HepG2 (cell line): ENCODE results near the gene CGREF1. TPM values are rescaled to one million over a fixed set of nuclear protein-coding genes. Genes with fewer than 3 reads are reported as not detected.

ENCODE experiments used
- CBX5 ChIP-seq: sonication (generic); formaldehyde crosslinking; IDR thresholded peaks from 2 replicates; pipeline ENCODE4 v1.4.0; 2020; ENCODE audit warnings: missing genetic modification reagents, borderline replicate concordance
- ESRRA ChIP-seq: sonication (generic); formaldehyde crosslinking; IDR thresholded peaks from 2 replicates; pipeline ENCODE4 v1.5.1; 2020; ENCODE audit warnings: mild to moderate bottlenecking, low read depth, missing genetic modification reagents
- FOXA3 ChIP-seq: IDR thresholded peaks from 2 replicates; pipeline ENCODE4 v1.6.1; 2016; ENCODE audit warnings: missing genetic modification reagents, missing compliant biosample characterization
- HDAC2 ChIP-seq: sonication (generic); formaldehyde crosslinking; IDR thresholded peaks from 2 replicates; pipeline ENCODE4 v1.4.0; 2020; ENCODE audit warnings: missing genetic modification reagents
- HNF4A ChIP-seq: sonication (generic); formaldehyde crosslinking; IDR thresholded peaks from 2 replicates; pipeline ENCODE4 v1.4.0; 2020; ENCODE audit warnings: missing genetic modification reagents
- HNRNPH1 ChIP-seq: fragments of 200-400 bp; formaldehyde crosslinking; optimal IDR thresholded peaks from 2 replicates; pipeline ENCODE3; 2017; ENCODE audit warnings: mild to moderate bottlenecking, low read depth, low read length
- SOX13 ChIP-seq, 3 experiments: fragments of 450-650 bp in 1 of 3; sonication (generic) in 1 of 3; formaldehyde crosslinking in 1 of 3; IDR thresholded peaks in 2 of 3; conservative IDR thresholded peaks in 1 of 3; 2 replicates each; pipeline versions ENCODE4 v1.5.0 to v1.6.1; 2016 to 2020; ENCODE audit warnings: antibody characterized with exemption in 1 of 3, mild to moderate bottlenecking in 1 of 3, missing compliant biosample characterization in 1 of 3, missing genetic modification reagents in 1 of 3, moderate library complexity in 1 of 3
- SP5 ChIP-seq: IDR thresholded peaks from 2 replicates; pipeline ENCODE4 v1.6.1; 2016; ENCODE audit warnings: low read depth, borderline replicate concordance
- ZFY ChIP-seq: sonication (generic); formaldehyde crosslinking; IDR thresholded peaks from 2 replicates; pipeline ENCODE4 v1.4.0; 2020; ENCODE audit warnings: missing genetic modification reagents
- ZNF451 ChIP-seq: sonication (generic); formaldehyde crosslinking; IDR thresholded peaks from 2 replicates; pipeline ENCODE4 v1.5.0; 2020; ENCODE audit warnings: mild to moderate bottlenecking, missing genetic modification reagents
- ZNF460 ChIP-seq: sonication (generic); formaldehyde crosslinking; IDR thresholded peaks from 2 replicates; pipeline ENCODE4 v1.5.1; 2020; ENCODE audit warnings: missing genetic modification reagents, mild to moderate bottlenecking, borderline replicate concordance
- ZNF496 ChIP-seq: sonication (generic); formaldehyde crosslinking; IDR thresholded peaks from 2 replicates; pipeline ENCODE4 v1.8.1; 2023; ENCODE audit warnings: mild to moderate bottlenecking, moderate library complexity, missing genetic modification reagents; ENCODE audit not compliant: insufficient replicate concordance
- ZNF598 ChIP-seq: sonication (generic); formaldehyde crosslinking; IDR thresholded peaks from 2 replicates; pipeline ENCODE4 v1.5.1; 2020; ENCODE audit warnings: mild to moderate bottlenecking, missing genetic modification reagents, borderline replicate concordance
- ZNF614 ChIP-seq: IDR thresholded peaks from 2 replicates; pipeline ENCODE4 v1.6.1; 2018; ENCODE audit warnings: missing biosample characterization, missing genetic modification reagents, inconsistent platforms, borderline replicate concordance
- ZNF629 ChIP-seq: sonication (generic); formaldehyde crosslinking; conservative IDR thresholded peaks from 2 replicates; pipeline ENCODE4 v1.5.0; 2020; ENCODE audit warnings: missing genetic modification reagents
- ZNF687 ChIP-seq: sonication (generic); formaldehyde crosslinking; IDR thresholded peaks from 2 replicates; pipeline ENCODE4 v1.5.1; 2020; ENCODE audit warnings: mild to moderate bottlenecking, missing genetic modification reagents, moderate library complexity
- ZNF788 ChIP-seq: sonication (generic); formaldehyde crosslinking; IDR thresholded peaks from 2 replicates; pipeline ENCODE4 v1.5.0; 2020; ENCODE audit warnings: mild to moderate bottlenecking, missing genetic modification reagents, borderline replicate concordance
- polyA plus RNA-seq, 8 experiments: library from polyadenylated mRNA; depleted of rRNA in 3 of 8; stranded (reverse) in 7 of 8; unstranded in 1 of 8; fragments of >200 nt; fragmentation: Illumina TruSeq in 4 of 8; extraction: Trizol in 4 of 8; gene quantifications; 2 replicates each; pipeline versions ENCODE4 v1.2.1 to v1.2.3, GENCODE V29; 2011 to 2016; ENCODE audit warnings: low read depth in 4 of 8, missing spikeins in 1 of 8, mixed read lengths in 1 of 8; ENCODE audit not compliant: insufficient read depth in 1 of 8
- total RNA-seq, 5 experiments: library from RNA; depleted of rRNA; stranded (reverse); fragments of >200 nt; fragmentation: Illumina TruSeq; extraction: Trizol; gene quantifications; 2 replicates each; pipeline ENCODE4 v1.2.3, GENCODE V29; 2016; ENCODE audit warnings: low read depth in 1 of 5
- TF ChIP-seq, protein P1 (sequence below): sonication (generic); formaldehyde crosslinking; IDR thresholded peaks from 2 replicates; pipeline ENCODE4 v1.4.0; 2020; ENCODE audit warnings: missing genetic modification reagents
- TF ChIP-seq, protein P2 (sequence below): sonication (generic); formaldehyde crosslinking; IDR thresholded peaks from 2 replicates; pipeline ENCODE4 v1.5.1; 2020; ENCODE audit warnings: missing genetic modification reagents, mild to moderate bottlenecking, borderline replicate concordance

Gene CGREF1
- total and polyA plus RNA-seq, 2 of the 13 experiments (the other 11 are each of a cell fraction or from before 2014, with no cell fraction given): 13.9 to 23.4 TPM

- TF ChIP-seq, protein P1, sequence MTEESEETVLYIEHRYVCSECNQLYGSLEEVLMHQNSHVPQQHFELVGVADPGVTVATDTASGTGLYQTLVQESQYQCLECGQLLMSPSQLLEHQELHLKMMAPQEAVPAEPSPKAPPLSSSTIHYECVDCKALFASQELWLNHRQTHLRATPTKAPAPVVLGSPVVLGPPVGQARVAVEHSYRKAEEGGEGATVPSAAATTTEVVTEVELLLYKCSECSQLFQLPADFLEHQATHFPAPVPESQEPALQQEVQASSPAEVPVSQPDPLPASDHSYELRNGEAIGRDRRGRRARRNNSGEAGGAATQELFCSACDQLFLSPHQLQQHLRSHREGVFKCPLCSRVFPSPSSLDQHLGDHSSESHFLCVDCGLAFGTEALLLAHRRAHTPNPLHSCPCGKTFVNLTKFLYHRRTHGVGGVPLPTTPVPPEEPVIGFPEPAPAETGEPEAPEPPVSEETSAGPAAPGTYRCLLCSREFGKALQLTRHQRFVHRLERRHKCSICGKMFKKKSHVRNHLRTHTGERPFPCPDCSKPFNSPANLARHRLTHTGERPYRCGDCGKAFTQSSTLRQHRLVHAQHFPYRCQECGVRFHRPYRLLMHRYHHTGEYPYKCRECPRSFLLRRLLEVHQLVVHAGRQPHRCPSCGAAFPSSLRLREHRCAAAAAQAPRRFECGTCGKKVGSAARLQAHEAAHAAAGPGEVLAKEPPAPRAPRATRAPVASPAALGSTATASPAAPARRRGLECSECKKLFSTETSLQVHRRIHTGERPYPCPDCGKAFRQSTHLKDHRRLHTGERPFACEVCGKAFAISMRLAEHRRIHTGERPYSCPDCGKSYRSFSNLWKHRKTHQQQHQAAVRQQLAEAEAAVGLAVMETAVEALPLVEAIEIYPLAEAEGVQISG: peak; percentile 68
- TF ChIP-seq FOXA3 (CRISPR knock-in tag) (no peak), HNRNPH1 (no peak), ZNF687 (CRISPR knock-in tag) (peak; percentile 48; the same call in 1 of the 2 replicates), ZNF629 (CRISPR knock-in tag) (no peak), ZNF598 (no peak), SOX13 (IDR thresholded peaks at IDR 0.05) (no peak), SOX13 (CRISPR knock-in tag; conservative IDR thresholded peaks at IDR 0.05 in 1 of 2, IDR thresholded peaks at IDR 0.05 in 1 of 2) (0 out of 4 replicates have a peak, but pooled peaks of 1 of the 2 experiments have one; percentile 10), ZNF496 (CRISPR knock-in tag) (no peak), SP5 (CRISPR knock-in tag) (peak; percentile 17; the same call in 1 of the 2 replicates), HDAC2 (CRISPR knock-in tag) (peak; percentile 18; the same call in 1 of the 2 replicates), ESRRA (CRISPR knock-in tag) (no peak), ZFY (peak; percentile 54; the same call in 1 of the 2 replicates), HNF4A (CRISPR knock-in tag) (peak; percentile 18; the same call in 1 of the 2 replicates), ZNF788 (CRISPR knock-in tag) (0 out of 2 replicates have a peak, but pooled peaks have one; percentile 33), CBX5 (CRISPR knock-in tag) (0 out of 2 replicates have a peak, but pooled peaks have one; percentile 12), ZNF460 (CRISPR knock-in tag) (no peak), ZNF451 (CRISPR knock-in tag) (no peak), ZNF614 (CRISPR knock-in tag) (0 out of 2 replicates have a peak, but pooled peaks have one; percentile 12)
- TF ChIP-seq, protein P2, sequence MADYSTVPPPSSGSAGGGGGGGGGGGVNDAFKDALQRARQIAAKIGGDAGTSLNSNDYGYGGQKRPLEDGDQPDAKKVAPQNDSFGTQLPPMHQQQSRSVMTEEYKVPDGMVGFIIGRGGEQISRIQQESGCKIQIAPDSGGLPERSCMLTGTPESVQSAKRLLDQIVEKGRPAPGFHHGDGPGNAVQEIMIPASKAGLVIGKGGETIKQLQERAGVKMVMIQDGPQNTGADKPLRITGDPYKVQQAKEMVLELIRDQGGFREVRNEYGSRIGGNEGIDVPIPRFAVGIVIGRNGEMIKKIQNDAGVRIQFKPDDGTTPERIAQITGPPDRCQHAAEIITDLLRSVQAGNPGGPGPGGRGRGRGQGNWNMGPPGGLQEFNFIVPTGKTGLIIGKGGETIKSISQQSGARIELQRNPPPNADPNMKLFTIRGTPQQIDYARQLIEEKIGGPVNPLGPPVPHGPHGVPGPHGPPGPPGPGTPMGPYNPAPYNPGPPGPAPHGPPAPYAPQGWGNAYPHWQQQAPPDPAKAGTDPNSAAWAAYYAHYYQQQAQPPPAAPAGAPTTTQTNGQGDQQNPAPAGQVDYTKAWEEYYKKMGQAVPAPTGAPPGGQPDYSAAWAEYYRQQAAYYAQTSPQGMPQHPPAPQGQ (CRISPR knock-in tag): no peak
Observed at GRCh38 chr2:27083410-27084296, 35.3 kb downstream of the CGREF1 start (continued).
